ENCODE data around the gene FAM83D.

GRCh38 chr20:38965264-38965663 is 39.0 kb downstream of the FAM83D start:
- no peak for TF ChIP-seq CTCF (IDR thresholded peaks at IDR 0.05)
- no peak for TF ChIP-seq POLR2A (IDR thresholded peaks at IDR 0.05; ENCODE audit: low read depth)
- no peak for TF ChIP-seq EP300 (IDR thresholded peaks at IDR 0.05)
- TF ChIP-seq POLR2AphosphoS5 (IDR thresholded peaks at IDR 0.05), result no peak

All from esophagus muscularis mucosa (tissue), 4 donors.